GM15510 (cell line): Measurements from ENCODE around the gene RNF32.

Source experiments
- POLR2A ChIP-seq: IDR thresholded peaks from 3 replicates; pipeline ENCODE4 v1.6.1; 2011; ENCODE audit warnings: borderline replicate concordance; ENCODE audit not compliant: insufficient read length; ENCODE audit errors: extremely low read depth

The RNF32 gene

DNA sequence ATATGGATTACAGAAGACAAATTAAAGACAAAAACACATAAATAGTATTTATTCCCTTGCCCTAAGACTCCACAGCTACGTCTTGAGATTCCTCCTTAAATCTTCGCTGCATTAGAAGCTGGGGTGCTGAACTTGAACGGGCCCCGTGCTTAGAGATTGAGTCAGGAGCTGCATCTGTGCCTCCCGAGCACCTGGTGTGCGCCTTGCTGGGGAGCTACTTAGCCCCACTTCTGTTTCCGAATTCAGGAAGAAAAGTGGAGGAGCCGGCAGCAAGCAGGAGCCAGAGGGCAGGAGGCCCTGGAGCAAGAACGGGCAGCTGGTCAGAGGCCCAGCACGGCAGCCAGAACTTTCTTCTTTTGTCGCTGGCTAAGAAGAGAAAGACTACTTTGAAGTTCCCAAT, 30.4 kb upstream of the RNF32 start:
- no peak for TF ChIP-seq POLR2A

DNA sequence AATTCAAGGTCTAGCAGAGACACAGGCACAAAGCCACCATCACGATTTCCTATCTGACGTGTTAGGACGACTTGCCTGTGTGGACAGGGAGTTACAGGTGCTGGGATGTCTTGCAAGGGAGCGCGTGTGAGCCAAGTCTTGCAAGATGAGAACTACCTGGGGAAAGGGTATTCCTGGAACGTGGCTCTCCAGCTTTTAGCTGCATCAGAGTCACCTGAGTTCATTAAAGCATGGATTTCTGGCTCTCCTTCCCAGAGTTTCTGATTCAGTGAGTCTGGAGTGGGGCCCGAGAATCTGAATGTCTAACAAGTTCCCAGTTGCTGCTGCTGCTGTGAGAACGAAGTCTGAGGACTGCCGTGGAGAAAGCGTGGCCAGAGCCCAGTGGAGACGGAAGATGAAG, 30.0 kb upstream of the RNF32 start:
- no peak for TF ChIP-seq POLR2A

DNA sequence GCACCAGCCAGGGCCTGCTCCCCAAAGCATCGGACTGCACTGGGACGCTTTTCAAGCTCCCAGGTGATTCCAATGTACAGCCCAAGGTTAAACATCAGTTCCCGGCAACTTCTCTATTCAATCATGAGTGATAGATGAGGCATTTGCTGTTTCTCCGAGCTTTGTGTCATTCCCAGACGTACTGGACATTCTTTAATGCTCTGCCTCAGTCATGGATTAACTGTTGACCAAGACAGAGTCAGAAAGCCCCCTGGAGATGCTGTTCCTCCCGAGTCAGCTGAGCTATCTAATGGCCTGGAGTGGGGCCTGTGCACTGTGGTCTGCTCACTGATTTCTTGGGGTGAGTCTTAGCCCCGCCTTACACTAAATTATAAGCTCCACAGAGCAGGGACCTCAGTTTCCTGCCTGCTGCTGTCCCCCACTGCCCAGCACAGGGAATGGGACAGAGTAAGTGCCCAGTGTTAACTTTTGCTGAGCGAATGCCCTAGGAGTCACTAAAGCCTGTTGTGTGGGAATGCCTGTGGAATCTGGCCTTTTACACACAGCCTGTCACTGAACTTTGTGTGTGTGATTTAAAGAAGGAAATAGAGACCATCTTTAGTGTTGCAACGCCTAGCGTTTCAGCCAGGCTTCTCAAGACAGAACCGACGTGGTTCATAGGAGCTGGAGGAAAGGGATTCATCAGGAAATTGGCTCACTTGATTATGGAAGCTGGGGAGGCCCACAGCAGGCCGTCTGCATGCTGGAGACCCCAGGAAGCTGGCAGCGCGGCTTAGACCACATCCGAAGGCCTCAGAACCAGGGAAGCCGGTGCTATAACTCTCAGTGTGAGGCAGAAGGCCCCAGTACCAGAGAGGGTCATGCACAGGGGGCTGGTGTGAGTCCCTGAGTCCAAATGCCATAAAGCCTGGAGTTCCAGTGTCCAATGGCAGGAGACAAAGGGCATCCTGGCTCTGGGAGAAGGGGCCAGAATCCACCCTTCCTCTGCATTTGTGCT, 29.3 kb upstream of the RNF32 start:
- TF ChIP-seq POLR2A, result no peak

- no peak for TF ChIP-seq POLR2A
These were observed 27.6 kb upstream of the RNF32 start for GRCh38 chr7:156612930-156613329.

- no peak for TF ChIP-seq POLR2A
These were observed 25.9 kb upstream of the RNF32 start for GRCh38 chr7:156614434-156615264.

- TF ChIP-seq POLR2A, result no peak
These were observed 24.0 kb upstream of the RNF32 start for GRCh38 chr7:156616269-156617202.

DNA sequence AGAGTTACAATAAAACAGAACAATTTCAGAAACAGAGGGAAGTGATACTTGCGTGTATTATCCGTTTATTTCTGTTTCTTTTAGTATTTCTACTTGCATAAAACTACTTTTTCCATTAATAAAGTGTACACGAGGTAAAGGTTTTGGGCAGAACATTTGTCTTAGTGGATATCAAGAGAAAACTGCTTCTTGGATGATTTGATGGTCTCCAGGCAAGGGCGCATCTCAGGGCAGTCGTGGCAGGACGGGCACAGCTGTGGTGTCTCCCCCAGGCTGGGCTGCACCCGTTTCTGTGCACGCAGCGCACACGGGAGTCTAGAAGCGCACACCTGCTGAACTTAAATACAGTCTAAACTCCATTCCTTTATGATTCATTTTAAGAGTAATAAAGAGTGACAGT, 23.4 kb upstream of the RNF32 start:
- TF ChIP-seq POLR2A, result no peak

- no peak for TF ChIP-seq POLR2A
These were observed 22.3 kb upstream of the RNF32 start for GRCh38 chr7:156618078-156618779.

DNA sequence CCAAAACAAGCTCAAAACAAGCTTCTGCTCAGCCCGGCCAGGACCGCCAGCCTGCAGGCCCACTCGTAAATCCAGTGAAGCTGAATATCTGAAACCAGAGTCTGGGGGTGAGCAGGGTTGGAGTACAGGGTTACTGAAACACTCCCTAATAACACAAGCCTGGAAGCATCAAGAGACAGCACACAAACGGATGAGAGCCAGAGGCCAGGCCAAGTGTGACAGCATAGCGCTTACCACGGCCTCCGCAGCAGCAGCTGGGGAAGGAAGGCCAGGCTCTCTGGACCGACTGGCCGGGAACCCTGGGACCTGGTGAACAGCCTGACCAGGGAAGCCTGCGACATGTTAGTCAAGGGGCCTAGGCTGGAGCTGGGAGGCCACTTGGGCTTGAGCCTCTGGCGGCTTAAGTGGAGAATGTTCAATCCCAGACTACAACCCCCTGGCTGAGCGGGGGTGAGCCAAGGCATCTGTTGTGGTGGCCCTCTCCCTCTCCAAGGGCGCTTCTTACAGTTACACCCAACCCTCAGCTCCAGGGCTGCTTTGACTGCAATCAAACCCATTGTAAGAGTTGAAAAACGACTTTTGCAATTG, 21.7 kb upstream of the RNF32 start:
- TF ChIP-seq POLR2A, result no peak

GRCh38 chr7:156620291-156620675, 20.3 kb upstream of the RNF32 start:
- TF ChIP-seq POLR2A, result no peak

GRCh38 chr7:156621652-156622051, 18.9 kb upstream of the RNF32 start:
- TF ChIP-seq POLR2A, result no peak

DNA sequence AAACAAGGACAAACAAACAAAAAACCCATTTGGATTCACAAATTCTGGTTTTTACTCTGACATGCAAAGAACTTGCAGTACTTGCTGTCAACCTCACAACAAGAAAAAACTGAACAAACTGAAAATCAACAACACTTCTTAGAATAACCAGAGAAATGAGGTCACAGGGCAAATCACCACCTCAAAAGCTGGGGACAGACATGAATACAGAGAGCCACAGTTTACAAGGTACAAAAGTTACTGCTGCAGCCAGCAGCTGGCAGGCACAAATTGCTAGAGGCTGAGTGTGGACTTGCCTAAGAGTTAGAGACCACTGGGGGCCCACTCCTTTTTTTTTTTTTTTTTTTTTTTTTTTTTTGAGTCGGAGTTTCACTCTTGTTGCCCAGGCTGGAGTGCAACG, 15.0 kb upstream of the RNF32 start:
- TF ChIP-seq POLR2A, result no peak

- no peak for TF ChIP-seq POLR2A
These were observed 14.2 kb upstream of the RNF32 start for GRCh38 chr7:156626220-156626895.
